ENCODE data around the gene NDUFA7.

NDUFA7 gene

DNA sequence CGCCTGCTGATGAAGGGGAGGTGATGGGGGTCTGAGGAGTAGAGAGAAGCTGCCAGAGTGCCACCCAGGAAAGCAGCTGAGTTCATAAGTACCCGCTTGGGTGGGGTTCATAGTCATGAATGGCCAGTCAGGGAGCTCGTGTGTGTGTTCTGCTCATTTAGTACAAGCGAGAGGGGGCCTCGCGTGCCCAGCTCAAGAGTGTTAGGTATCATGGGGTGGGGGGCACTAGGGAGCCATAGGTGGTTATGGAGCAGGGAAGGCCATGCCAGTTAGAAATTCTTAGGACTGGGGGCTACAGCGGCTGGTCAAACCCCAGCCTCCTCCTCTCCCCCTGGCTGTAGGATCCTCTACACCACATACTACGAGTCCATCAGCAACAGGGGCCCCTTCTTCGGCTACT is 59.8 kb downstream of the NDUFA7 start:
- DNase-seq: no peak

Measured in GOT3 (cell line).